Glomerular endothelial cell (primary cell): Measurements from ENCODE around the gene DISP2. TPM values are rescaled to one million over a fixed set of nuclear protein-coding genes. Genes with fewer than 3 reads are reported as not detected.

Source experiments
- DNase-seq: peaks from one replicate; pipeline ENCODE4 v3.0.0-alpha.2; 2011; ENCODE audit warnings: low read depth, low spot score; ENCODE audit errors: extremely low read depth
- total RNA-seq: library from RNA; depleted of rRNA; stranded (reverse); fragments of >200 nt; gene quantifications from 2 replicates; pipeline ENCODE4 v1.2.3, GENCODE V29; 2015

Gene DISP2
- total RNA-seq, 1 donor from 2014 or later = 3.9 TPM

DNA sequence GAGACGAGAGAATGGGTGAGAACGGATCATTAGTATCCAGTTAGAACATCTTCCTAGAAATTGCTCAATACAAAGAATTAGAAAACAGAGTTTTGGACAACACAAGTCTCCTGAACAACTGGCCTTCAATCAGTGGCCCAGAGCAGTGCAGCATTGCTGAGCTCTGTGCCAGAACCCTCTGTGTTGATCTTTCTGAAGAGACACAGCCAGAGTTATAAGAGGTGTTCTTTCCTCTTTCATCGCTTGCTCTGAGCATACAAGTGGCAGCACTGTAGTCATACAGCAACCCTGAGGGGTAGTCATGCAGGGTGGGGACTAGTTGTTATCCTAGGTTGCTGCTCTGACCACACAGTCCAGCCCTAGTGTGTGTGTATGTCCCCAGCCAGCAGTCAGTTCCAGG is 28.5 kb downstream of the DISP2 start:
- no peak for DNase-seq

DNA sequence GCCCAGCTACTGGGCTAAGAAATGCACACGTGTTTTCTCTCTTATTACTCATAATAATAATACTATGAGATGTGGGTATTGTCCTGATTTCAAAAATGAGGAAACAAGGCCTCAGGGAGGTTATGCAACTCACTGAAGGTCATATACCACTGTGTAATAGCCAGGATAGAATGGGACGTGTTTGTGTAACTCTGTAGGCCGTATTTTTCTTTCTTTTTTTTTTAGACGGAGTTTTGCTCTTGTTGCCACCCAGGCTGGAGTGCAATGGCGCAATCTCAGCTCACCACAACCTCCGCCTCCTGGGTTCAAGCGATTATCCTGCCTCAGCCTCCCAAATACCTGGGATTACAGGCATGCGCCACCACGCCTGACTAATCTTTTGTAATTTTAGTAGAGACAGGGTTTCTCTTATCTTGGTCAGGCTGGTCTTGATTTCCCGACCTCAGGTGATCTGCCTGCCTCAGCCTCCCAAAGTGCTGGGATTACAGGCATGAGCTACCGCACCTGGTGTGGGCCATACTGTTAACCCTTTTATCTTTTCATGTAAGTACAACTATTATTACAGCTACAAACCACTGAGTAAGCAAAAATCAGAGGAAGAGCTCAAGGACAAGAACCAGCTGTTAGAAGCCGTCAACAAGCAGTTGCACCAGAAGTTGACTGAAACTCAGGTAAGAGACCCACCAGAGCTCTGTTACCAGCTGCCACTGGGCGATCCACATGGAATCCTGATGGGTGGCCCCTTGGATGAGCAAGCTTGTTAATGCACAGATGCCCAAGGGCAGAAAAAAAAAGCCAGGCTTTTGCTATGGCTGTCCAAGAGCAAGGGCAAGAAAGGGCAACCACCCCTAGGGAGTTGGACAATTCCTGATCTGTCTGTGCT is 31.2 kb downstream of the DISP2 start:
- no peak for DNase-seq

DNA sequence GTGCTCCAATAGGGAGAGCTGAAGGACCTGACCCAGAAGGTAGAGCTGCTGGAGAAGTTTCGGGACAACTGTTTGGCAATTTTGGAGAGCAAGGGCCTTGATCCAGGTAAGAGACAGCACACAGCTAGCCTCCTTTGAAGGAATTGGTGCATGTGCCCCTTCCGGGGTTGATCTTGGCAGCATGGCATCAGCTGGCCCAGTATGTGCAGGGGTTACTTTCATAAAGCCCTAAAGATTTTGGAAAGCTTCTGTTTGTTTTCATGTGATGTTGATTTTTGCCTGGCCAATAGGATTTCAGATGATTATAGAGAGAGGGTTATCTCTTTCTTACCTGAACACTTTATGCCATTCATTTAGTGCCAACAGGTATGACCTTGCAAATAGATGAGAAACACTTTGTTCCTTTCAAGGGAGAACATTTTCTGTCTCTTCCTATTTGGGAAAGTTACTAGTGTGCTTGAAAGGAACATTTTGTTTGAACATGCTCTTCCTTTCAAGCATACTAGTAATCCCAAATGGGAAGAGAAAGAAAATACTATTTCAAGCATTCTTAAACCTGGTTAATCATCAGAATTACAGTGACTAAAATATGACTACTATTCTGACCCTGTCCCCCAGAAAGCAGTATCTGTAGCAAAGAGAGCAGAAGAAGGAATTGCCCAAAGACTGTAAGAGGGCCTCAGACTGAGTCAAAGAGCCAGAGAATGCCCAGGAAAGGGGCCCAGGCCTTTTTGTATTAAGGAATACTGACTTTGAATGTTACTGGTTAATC is 32.0 kb downstream of the DISP2 start:
- DNase-seq = no peak

DNA sequence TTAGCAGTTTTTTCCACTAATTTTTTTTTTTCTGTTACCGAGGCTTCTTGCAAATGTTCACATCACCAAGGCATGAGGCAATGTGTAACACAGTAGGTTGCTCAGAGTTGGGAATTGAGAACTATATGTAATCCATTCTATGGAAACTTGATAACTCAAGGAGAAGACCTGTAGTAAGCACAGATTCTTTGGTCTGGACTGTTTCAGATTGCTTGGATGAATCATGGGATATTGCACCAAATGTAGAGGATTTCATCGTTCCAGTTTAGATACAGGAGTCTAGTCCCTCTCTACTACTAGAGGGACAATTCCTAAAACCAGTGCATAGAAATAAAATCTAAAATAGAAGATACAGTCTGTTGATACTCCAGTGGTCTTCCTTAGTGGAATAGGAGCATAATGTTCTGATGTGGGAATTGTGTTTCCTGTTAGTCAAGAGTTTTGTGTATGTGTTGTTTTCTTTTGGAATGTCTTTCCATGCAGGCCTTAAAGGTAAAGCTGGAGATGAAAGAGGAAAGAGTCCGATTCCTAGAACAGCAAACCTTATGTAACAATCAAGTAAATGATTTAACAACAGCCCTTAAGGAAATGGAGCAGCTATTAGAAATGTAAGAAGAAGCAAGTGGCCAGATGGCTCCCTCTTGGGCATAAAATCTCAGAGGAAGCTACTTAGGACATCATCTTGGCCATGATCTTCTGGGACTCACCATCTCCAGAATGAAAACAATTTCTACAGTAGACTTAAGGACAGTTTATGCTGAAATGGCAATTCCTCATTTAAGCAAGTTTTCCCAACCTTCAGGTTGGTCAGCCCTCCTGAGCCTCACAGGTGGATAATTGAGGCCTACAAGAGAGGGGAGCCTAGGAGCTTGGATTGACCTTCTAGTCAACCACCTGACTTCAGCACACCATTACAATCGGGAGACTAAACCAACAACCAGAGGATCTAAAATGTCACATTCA is 35.2 kb downstream of the DISP2 start:
- DNase-seq = no peak

DNA sequence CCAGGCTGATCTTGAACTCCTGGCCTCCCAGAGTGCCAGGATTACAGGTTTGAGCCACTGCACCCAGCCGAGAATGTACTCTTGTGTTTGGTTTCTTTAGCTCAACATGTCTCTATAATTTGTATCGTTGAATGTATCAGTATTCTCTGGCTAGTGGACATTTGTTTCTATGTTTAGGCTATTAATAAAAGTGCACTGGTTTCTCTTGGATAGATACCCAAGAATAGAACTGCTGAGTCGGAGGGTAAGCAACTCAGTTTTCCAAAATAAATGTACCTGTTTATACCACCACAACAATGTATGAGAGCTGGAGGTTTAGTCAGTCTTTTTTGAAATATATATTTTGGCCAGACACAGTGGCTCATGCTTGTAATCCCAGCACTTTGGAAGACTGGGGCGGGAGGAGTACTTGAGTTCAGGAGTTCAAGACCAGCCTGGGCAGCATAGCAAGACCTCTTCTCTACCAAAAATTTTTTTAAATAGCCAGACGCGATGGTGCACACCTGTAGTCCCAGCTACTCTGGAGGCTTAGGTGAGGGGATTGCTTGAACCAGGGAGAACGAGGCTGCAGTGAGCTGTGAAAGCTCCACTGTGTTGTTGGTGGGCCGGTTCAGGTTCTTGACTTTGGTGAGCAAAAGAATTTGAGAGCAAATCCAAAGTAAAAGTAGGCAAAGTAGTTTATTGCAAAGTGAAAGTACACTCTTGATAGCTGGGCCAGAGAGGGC is 39.8 kb downstream of the DISP2 start:
- DNase-seq = no peak

DNA sequence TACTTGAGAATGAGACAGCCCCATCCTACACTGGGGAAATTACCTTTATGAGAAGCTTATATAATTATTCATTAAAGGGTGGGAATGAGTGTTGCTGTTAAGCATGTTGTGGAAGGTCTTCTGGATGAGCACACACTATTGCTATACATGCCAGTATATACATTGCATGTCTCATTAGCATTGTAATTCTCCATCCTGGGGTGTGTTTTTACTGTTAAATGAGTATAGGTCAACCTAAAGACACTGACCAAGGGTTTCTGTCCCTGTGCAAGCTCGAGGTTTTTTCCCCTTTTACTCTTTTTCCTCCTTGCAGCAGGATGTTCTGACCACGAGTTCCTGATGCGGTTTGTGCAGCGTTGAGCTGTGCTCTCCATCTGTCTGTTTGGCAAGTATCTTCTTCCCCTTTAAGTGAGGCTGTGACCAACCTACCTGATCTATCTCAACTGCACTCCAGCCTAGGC is 40.4 kb downstream of the DISP2 start:
- no peak for DNase-seq

DNA sequence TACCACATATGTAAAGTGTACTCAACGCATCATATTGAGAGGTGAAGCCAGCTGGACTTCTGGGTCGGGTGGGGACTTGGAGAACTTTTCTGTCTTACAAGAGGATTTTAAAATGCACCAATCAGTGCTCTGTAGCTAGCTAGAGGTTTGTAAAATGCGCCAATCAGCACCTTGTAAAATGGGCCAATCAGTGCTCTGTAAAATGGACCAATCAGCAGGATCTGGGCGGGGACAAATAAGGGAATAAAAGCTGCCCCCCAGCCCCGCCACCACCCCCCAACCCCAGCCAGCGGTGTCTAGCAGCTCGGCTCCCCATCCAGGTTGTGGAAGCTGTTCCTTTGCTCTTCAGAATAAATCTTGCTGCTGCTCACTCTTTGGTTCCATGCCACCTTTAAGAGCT is 41.4 kb downstream of the DISP2 start:
- DNase-seq = no peak

DNA sequence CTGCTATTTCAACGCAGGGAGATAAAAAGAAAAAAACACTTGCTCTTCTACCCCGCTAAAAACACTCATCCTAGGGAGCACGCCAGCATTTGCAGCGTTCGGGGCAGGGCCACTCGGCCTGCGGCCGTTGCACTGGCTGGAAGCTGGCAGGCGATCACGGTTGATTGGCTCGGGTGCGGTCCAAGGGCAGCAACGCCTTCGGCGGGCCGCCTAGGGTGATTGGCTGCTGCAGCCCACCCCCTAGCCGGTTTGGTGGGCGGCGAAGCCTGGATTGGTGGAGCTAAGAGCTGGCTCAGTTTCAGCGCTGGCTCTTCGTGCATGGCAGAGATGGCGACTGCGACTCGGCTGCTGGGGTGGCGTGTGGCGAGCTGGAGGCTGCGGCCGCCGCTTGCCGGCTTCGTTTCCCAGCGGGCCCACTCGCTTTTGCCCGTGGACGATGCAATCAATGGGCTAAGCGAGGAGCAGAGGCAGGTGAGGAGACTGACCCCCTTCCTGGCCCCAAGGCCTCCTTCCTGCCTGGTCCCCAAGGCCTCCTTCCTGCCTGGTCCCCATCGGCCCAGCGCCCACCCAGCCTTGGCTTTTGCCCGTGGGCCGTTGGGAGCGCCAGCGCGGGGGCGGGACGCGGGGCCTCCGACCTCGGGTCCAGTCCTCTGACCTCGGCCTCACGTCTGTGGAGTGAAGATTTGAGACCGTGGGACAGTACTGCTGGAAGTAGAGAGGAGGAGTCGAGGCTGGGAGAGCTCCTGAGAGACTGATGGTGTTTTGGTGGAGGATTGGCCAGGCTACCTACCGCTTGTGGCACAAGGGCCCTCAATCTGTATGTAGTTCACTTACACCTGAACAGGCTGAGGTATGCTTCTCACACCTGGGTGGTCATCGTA is 47.7 kb downstream of the DISP2 start, which contains the start of gene IVD:
IVD (plus strand) TSS at position 295 of the 881 bp plus-strand sequence; CDS start at position 328, 33 bp downstream.
- peak; percentile 48 for DNase-seq

DNA sequence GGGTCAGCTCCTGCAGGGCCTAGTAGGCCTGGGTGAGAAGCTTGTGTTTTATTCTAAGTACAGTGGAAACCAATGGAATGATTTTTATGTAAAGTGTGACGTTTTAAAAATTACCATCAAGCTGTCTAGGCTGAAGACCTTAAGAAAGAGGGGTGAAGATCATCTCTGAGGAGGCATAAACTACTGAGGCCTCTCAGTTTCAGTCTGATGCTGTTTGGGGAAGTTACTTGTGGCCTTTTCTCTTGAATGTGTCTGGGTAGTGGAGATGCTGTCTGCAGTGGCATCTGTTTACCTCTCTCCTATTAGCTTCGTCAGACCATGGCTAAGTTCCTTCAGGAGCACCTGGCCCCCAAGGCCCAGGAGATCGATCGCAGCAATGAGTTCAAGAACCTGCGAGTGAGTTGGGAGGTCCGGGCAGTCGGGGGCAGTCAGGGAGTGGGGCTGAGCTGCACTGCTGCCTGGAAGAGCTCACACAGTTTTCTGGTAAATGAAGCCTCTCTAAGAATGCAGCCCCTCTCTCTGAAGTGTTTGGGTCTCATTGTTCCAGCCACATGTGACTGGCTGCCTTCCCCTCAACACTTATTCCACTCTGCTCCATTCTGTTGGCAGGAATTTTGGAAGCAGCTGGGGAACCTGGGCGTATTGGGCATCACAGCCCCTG is 49.4 kb downstream of the DISP2 start:
- no peak for DNase-seq

DNA sequence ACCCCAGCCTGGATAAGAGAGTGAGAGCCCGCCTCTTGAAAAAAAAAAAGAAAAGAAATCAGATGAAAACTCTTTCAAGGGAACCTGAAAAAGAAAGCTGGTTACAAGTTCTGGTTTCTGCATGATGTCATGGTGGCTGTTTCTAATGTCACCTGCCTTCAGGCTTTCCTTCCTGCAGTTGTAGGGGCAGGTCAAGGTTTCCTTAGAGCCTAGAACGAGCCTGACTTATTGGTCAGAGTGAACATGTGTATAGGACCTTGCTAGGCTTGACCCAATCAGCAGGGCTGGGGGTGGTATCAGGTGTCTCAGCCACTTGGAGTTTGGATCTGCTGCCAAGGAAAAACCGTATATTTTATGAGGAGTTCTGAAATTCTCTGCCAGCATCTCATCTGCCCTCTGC is 51.3 kb downstream of the DISP2 start:
- DNase-seq = no peak

DNA sequence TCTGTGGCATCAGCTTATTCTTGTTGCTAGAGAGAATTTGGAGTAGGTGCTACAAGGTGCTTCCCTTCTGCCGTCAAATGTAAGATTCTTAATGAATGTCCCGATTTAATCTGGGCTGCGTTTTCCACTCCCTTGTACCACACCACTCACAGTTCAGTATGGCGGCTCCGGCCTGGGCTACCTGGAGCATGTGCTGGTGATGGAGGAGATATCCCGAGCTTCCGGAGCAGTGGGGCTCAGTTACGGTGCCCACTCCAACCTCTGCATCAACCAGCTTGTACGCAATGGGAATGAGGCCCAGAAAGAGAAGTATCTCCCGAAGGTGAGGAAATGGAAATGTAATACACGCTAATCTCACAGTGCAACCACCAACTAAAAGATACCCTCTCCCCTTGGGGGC is 52.5 kb downstream of the DISP2 start:
- DNase-seq = no peak

DNA sequence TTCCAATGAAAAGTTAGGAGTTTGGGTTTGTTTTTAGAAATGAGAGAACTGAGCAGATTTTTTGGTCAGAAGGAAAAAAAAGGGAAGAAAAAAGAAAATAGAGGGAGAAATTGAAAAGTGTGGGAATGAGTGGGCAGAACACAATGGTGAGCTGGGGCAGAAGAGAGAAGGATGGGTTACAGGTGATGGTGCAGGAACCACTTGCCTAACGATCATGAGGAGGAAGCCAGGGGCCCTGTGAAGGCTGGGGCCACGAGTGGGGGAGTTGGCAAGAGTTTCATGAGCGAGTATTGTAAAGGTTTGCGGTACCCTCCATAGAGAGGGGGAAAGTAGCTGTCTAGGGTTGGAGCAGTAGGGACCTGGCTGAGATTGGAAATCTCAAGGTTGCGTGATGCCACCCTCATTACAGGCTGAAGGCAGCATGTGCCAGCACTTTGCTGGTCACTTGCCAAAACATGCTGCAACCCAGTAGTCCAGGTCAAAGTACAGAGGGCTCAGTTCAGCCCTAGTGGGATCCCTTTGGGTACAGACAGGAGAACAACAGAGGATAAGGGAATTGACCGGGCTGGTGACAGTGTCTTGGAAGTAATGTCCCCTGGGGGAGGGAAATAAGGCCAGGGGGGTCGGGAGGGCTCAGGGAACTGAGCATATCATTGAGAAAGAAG is 54.2 kb downstream of the DISP2 start:
- no peak for DNase-seq

DNA sequence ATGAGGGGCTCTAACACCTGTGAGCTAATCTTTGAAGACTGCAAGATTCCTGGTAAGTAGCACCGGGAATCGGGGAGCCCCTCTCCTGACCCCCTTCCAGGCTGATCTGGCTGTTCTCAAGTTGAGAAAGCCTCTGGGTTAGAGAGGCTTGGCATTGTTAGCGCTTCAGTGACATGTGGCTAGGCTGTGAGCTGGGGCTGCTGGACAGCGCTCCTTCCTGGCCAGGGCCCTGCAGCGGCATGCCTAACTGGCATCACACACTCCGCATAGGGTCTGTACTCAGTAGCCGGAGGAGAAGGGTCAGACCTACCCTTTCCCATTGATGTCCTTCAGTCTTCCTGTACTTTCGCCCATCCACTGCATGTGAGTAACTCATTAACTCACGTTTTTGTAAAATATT is 55.0 kb downstream of the DISP2 start:
- no peak for DNase-seq

DNA sequence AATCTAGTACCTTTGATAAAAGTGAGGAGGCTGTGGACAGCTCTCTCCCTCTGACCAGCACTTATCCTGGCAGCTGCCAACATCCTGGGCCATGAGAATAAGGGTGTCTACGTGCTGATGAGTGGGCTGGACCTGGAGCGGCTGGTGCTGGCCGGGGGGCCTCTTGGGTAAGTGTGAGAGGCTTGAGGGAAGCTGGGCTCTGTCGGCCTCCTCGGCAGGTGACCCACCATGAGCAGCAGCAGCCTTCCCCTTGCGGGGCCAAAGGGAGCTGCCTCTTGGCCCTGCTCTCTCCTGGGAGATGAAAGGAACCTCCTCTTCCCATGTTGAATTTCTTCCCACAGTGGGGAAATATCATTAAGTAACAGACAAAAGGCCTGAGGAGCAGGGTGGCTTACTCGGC is 56.8 kb downstream of the DISP2 start:
- no peak for DNase-seq

DNA sequence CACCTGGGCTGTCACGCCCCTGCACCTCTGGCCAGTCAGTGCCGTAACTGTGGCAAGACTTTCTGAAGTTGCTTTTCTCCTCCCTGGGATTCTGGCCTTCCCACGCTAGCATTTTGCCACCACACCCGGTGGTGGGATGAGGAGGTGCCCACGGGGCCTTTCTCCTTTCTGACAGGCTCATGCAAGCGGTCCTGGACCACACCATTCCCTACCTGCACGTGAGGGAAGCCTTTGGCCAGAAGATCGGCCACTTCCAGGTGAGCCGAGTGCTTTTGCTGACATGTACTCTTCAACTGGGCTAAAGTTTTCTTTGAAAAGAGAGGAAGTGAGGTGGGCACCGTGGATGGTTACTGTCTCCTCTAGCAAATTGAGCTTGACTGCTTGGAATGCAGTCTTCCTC is 57.2 kb downstream of the DISP2 start:
- DNase-seq = no peak

DNA sequence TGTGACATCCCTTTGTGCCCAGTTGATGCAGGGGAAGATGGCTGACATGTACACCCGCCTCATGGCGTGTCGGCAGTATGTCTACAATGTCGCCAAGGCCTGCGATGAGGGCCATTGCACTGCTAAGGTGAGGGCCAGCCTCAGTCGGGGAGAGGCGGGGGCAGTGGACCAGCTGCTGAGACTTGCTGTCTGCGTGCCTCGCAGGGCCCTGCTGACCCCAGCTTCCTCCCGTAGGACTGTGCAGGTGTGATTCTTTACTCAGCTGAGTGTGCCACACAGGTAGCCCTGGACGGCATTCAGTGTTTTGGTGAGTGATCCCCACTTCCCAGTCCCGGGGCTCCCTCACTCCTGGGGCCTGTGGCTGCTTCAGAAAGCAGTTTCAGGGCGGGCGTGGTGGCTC is 58.0 kb downstream of the DISP2 start:
- DNase-seq = no peak

DNA sequence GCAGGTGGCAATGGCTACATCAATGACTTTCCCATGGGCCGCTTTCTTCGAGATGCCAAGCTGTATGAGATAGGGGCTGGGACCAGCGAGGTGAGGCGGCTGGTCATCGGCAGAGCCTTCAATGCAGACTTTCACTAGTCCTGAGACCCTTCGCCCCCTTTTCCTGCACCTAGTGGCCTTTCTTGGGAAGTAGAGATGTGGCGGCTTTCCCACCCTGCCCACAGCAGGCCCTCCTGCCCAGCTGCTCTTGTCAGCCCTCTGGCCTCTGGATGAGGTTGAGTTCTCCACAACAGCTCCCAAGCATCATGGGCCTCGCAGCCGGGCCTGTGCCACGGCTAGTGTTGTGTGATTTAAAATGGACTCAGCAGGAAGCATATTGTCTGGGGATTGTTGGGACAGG is 60.1 kb downstream of the DISP2 start:
- no peak for DNase-seq
